ENCODE data around the gene UGT2B10.
"Not testable (repeated sequence)": the region's sequence is repeated elsewhere in the genome, so short reads cannot be mapped to it uniquely, and the experiment has no call there.

The UGT2B10 gene

DNA sequence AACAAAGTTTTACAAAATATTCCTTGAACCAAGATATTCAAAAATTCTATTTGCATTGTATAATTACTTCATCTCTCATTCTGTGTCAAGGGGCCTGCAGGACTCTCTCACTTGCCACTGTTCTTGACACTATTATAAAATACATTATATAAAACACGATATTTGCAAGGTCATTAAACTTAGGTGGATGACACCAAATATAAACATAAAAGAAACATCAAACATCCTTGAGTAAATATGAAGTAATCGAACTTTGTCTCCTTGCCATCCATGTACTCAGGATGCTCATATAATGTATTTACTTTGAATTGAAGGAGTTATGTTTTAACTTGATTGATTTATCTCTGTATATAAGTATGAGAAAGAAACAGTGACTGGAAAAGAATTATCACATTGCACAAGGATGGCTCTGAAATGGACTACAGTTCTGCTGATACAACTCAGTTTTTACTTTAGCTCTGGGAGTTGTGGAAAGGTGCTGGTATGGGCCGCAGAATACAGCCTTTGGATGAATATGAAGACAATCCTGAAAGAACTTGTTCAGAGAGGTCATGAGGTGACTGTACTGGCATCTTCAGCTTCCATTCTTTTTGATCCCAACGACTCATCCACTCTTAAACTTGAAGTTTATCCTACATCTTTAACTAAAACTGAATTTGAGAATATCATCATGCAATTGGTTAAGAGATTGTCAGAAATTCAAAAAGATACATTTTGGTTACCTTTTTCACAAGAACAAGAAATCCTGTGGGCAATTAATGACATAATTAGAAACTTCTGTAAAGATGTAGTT is at the start of gene UGT2B10:
UGT2B10 (plus strand) TSS at position 378 of the 793 bp plus-strand sequence; CDS start at position 404, 26 bp downstream.
- DNase-seq (ENCODE audit: low read depth), result not testable (repeated sequence)

DNA sequence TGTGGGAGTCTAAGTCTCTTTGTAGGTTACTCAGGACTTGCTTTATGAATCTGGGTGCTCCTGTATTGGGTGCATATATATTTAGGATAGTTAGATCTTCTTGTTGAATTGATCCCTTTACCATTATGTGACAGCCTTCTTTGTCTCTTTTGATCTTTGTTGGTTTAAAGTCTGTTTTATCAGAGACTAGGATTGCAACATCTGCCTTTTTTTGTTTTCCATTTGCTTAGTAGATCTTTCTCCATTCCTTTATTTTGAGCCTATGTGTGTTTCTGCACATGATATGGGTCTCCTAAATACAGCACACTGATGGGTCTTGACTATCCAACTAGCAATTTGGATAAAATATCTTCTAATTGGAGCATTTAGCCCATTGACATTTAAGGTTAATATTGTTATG is 44.0 kb upstream of the UGT2B10 start:
- DNase-seq (ENCODE audit: low read depth), result not testable (repeated sequence)

DNA sequence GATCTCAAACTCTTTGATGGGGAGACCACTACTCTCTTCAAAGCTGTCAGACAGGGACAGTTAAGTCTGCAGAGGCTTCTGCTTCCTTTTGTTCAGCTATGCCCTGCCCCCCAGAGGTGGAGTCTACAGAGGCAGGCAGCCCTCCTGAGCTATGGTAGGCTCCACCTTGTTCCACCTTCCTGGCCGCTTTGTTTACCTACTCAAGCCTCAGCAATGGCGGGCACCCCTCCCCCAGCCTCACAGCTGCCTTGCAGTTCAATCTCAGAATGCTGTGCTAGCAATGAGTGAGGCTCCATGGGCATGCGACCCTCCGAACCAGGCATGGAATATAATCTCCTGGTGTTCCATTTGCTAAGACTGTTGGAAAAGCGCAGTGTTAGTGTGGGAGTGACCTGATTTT is 42.1 kb upstream of the UGT2B10 start:
- no peak for DNase-seq (ENCODE audit: low read depth)

DNA sequence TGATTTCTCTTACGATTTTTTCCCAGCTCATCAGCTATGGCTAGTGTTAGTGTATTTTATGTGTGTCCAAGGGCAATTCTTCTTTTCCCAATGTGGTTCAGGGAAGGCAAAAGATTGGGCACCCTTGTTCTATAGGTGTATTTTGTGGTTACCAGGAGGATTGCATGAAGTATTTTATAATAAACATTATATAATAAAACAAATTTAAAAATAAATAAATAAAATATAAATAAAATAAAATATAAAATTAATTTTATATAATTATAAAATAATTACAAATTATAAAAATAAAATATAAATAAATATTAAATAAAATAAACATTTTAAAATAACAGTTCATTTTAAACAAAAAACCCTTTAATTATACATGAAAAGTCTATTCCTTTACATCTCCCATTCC is 35.6 kb upstream of the UGT2B10 start:
- DNase-seq (ENCODE audit: low read depth), result no peak

DNA sequence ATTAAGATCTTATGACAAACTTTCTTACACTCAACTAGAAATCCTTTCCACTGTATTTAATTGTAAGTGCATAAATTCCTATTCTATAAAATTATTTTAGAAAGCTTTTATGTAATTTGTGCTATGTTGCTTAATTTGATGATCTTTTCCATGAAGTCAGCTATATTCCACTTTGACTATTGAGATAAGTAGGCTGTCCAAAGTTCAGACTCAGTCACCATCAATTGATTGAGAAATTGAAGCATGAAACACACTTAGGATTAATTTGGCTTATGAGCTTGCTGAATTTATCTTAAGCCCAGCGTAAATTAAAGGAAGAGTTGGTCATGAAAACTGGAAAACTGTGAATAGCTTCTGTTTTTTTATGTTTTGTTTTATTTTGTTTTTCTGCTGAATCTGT is 18.7 kb upstream of the UGT2B10 start:
- DNase-seq (ENCODE audit: low read depth), result no peak

DNA sequence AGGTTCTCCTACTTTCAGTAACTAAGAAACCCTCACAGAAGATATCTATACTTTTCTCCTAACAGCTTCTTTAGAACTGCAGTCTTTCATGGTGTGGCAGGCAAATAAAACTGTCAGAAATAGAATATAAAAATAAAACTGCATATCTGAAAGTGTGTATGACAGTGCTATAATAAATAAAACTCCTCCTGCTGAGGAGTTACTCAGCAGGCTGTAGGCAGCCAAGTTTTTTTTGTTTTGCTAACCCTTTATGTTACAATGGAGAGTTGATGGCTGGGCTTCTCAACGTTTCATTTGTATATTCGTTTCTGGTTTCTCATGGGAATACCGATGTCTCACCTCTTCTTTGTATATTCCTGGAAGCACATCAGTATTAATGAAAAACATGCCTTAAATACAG is 18.2 kb upstream of the UGT2B10 start:
- DNase-seq (ENCODE audit: low read depth), result no peak

DNA sequence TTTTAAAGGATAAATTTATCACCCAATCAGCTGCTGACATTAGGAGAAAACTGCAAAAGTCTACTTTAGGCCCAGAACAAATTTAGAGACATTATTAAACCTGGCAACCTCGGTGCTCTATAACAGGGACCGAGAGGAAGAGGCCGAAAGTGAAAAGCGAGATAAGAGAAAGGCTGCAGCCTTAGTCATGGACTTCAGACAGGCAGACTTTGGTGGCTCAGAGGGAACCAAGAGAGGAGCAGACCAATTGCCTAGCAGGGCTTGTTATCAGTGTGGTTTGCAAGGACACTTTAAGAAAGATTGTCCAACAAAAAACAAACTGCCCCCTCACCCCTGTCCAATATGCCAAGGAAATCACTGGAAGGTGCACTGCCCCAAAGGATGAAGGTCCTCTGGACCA is 12.8 kb upstream of the UGT2B10 start:
- DNase-seq (ENCODE audit: low read depth), result no peak

DNA sequence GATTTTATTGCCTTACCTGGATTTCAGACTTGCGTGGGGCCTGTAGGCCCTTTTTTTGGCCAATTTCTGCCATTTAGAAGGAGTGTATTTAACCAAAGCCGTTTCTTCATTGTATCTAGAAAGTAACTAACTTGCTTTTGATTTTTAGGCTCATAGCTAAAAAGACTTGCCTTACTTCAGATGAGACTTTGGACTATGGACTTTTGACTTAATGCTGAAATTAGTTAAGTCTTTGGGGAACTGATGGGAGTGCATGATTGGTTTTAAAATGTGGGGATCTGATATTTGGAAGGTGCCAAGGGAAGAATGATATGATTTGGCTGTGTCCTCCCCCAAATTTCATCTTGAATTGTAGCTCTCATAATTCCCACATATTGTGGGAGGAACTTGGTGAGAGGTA is 7.7 kb upstream of the UGT2B10 start:
- DNase-seq (ENCODE audit: low read depth), result no peak

DNA sequence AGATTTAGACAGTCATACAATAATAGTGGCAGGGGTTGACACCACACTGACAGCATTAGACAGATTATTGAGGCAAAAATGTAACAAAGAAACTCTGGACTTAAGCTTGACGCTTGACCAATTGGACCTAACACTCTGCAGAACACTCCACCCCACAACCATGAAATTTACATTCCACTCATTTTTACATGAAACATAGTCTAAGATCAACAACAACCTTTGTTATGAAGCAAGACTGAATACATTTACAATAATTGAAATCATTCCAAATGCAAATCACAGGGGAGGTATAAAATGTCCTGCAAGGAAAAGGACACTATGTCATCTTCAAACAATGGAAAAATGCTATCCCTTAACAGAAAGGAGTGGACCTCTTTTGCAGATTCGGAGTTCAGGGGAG is 4.9 kb upstream of the UGT2B10 start:
- DNase-seq (ENCODE audit: low read depth), result no peak

DNA sequence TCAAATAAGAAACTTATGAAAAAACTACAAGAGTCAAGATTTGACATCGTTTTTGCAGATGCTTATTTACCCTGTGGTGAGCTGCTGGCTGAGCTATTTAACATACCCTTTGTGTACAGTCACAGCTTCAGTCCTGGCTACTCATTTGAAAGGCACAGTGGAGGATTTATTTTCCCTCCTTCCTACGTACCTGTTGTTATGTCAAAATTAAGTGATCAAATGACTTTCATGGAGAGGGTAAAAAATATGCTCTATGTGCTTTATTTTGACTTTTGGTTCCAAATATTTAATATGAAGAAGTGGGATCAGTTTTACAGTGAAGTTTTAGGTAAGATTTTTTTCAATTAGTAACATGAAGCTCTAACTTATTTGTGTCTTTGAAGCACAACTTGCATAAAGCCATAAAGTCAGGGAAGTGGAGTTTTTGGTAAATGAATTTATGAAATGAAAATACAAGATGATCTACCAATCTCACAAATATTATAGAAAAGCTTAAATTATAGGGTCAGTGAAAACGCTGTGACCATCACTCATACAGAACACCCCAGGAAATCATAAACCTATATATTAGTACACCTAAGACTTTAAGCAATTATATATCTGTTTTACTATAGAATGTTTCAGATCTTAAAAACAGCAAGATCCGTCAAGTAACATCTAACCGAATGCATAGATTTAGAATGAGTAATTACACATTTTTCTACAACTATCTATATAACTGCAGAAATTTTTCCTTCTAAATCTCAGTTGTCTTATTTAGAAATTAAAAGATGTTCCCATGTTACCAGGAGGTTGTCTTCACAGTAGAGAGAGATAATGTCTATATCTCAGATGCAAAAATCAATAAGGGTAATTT is 844 bp downstream of the UGT2B10 start:
- DNase-seq (ENCODE audit: low read depth), result not testable (repeated sequence)

DNA sequence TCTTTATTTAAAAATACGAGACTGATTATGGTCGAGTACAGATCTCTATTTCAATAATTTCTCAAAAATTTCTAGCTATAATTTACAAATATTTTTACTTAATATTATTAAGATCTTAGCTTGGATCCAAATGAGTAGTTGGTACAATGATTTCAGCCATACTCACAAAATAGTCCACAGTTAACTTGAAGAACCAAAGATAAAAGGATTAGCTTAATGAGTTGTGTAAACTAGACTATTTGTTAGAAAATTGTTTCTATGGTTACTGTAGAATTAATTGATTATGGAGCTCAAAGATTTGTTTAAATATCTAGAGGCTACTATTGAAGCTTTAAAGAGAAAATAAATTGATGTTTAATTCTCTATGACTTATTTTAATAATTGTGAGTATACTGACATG is 1.6 kb downstream of the UGT2B10 start:
- DNase-seq (ENCODE audit: low read depth), result no peak

DNA sequence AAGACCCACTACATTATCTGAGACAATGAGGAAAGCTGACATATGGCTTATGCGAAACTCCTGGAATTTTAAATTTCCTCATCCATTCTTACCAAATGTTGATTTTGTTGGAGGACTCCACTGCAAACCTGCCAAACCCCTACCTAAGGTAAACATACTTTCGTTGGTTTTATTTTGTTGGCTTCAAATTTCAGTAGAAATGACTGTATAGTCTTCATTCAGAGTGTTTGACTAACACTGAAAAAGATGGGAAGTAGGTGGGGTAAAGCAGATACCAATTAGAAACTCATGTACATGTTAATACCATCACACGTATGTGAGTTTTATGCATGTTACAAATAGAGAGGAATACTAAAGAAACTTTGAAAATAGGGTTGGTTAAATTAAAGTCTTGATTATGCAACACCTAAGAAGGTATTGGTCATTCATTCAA is 2.3 kb downstream of the UGT2B10 start:
- DNase-seq (ENCODE audit: low read depth), result not testable (repeated sequence)

DNA sequence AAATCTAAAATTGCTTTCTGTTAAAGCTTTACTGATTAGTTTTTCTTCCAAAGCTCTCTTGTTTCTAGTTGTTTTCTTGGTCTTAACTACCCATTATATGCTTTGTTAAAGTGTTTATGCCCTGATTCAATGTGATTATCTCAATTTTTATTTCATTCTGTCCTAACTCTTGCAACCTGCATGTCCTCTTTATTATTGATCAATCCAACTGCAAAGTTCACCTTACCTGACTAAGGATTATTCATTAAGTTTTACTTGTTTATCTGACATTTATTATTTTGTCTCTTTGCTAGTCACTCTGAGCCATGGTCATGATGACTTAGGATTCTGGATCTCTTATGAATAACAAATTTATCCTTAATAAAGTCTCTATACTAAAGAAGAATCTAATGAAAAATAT is 15.8 kb downstream of the UGT2B10 start:
- no peak for DNase-seq (ENCODE audit: low read depth)

DNA sequence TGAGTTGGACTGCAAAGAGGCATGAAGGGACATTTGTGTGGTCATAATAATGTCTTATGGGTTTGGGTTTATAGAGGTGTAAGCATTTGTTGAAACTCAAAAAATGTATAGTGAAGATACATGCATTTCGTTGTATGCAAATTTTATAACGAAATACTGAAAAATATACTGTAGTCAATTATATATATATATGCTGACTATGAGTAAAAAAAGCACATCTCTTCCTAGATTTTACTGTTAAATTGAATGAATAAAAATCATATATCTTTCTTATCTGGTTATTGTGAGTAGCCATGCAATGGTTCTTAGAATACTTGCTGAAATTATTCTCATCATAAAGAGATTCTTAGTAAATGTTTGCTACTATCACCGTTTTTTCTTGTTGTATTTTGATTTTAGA is 34.5 kb downstream of the UGT2B10 start:
- DNase-seq (ENCODE audit: low read depth), result no peak

DNA sequence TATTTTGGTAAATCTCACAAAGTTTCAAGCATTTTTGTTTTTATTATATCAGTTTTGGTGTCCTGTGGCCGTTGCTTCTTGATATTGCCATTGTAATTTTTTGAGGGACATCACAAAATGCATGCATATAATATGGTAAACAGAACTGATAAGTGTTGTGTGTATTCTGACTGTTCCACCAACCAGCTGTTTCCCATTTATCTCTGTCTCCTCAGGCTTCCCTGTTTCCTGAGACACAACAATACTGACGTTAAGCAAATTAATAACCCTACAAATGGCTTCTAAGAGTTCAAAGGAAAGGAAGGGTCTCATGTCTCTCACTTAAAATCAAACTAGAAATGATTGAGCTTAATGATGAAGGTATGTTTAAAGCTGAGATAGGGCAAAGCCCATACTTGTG is 40.0 kb downstream of the UGT2B10 start:
- no peak for DNase-seq (ENCODE audit: low read depth)

DNA sequence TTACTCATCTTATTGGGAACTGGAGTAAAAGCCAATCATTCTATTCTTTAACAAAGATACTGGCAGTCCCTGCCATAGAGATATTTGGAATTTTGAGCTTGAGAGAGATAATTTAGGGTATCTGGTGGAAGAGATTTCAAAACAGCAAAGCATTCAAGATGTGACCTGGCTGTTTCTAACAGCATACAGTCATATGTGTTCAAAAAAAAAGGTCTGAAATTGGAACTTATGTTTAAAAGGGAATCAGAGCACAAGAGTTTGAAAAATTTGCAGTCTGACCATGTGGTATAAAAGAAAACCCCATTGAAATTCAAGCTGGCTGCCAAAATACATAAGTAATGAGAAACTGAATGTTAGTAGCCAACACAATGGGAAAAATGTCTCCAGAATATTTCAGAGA is 42.2 kb downstream of the UGT2B10 start:
- DNase-seq (ENCODE audit: low read depth), result no peak

DNA sequence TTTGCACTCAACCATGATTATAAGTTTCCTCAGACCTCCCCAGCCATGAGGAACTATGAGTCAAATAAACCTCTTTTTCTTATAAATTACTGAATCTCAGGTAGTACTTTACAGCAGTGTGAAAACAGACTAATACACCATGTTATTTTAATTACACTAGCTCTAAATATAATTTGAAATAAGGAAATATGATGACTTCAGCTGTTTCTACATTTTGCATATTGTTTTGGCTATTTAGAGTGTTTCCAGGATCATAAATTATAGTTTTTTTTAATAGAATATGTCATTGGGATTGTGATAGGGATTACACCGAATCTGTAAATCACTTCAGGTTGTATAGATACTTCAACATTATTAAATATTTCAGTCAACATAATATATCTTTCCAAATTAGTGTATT is 43.9 kb downstream of the UGT2B10 start:
- no peak for DNase-seq (ENCODE audit: low read depth)

DNA sequence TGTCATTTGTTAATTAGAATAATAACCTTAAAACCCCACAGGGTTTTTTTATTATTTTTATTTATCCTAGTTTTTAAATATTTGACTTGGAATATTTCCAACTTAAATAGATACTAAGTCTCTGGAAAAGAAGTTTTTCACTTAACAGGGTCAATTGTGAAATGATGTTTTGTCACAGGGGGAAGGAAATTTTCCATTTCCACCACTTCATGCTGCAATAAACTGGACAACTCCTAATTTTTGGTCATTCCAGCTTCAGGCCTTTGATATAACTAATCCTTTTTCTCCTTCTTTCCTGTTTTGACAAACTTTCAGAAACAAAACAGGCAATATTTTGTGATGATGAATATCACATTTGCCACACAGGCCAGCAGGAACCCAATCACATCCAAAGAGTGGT is 45.3 kb downstream of the UGT2B10 start:
- DNase-seq (ENCODE audit: low read depth), result no peak

DNA sequence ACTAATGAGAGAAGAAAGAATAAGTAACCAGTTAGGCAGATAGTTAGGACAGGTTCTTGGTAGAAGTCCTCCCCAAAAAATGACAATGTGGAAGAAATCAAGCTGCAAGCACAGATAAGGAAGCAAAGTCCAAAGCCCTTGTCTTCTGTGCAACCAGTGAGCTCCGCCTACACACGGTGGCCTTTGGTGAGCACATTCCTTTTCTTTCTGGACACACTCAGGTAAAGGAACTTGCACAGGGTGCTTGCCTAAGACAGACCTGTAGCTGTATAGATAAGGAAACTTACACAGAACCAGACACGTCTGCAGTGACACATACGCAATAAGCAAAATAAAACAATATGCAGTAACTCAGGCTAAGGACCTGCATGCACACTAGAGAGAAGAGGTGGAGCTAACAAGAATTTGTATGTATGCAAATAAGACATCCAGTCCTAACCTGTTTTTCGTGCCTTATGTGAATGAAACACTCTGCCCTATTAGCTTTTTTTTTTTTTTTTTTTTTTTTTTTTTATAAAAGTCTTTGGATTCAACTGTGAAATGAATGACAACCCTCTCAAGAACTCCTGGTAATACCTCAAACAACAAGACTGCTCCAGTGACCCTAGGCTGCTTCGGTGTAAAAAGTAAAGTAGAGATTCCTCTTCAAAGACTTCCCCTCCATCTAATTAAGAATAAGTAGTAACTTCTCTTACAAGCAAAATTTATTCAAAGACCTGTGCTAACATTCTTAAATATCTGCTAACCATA is 48.8 kb downstream of the UGT2B10 start:
- no peak for DNase-seq (ENCODE audit: low read depth)

DNA sequence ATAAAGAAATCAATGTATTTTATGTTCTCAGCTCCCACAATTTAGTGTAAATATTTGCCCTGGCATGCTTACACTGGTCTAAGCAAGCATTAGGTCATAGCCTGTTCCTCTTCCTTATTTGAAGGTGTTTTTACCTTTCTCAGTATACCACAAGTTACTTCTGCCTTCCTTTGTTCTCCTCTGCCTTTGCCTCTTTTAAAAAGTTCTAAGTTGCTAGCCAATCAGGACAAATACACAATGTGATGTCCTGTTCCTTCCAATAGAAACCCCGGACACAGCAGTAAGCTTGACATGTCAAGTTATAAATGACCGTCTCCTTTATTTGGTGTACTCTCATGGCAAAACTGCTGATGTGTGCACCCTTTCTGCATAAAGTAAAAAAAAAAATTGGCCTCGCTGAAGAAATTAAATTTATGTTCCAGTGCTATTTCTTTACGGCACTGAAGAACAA is 49.4 kb downstream of the UGT2B10 start:
- DNase-seq (ENCODE audit: low read depth), result no peak

DNA sequence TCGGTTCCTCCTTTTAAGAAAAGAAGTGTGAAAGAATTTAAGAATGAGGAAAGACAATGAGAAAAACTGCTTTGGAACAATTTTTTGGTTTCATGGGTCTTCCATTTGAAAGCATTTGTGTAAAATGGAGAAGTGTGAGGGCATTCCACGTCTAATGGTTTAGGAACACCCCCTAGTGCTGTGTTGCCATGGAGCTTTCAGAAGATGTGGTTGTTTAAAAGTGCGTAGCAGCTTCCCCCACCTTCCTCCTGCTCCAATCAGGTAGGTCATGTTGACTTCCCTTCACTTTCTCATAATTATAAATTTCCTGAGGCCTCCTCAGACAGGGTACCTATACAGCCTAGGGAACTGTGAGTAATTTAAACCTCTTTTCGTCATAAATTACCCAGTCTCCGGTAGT is 50.0 kb downstream of the UGT2B10 start:
- no peak for DNase-seq (ENCODE audit: low read depth)

DNA sequence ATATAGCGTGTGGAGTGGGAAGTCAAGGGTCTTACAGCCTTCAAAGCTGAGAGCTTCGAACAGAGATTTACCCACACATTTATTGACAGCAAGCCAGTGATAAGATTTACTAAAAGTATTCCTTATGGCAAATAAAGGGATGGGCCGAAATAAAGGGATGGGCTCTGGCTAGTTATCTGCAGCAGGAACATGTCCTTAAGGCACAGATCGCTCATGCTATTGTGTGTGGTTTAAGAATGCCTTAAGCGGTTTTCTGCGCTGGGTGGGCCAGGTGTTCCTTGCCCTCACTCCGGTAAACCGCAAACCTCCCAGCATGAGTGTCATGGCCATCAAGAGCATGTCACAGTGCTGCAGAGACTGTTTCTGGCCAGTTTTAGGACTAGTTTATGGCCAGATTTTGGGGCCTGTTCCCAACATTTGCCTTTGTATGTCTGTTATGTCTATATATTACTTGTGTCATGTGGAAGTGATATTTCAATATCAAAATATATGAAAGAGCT is 53.5 kb downstream of the UGT2B10 start:
- no peak for DNase-seq (ENCODE audit: low read depth)

Data from activated T-cell treated with anti-CD3 and anti-CD28 coated beads for 24 hours (primary cell).